Neutrophil (primary cell): Measurements from ENCODE around the gene PTPRCAP.

Experiments used
- H3K27ac ChIP-seq: fragments of 200-600 bp; sonication (generic); 2 replicates; pipeline ENCODE4 v1.5.1; 2016; ENCODE audit warnings: mild to moderate bottlenecking, moderate library complexity
- H3K27me3 ChIP-seq: fragments of 200-600 bp; sonication (generic); 2 replicates; pipeline ENCODE4 v1.6.0; 2016; ENCODE audit warnings: mild to moderate bottlenecking
- H3K36me3 ChIP-seq: fragments of 200-600 bp; sonication (generic); 2 replicates; pipeline ENCODE4 v1.5.1; 2017
- H3K4me1 ChIP-seq, 2 experiments: fragments of 200-600 bp in 1 of 2; sonication (generic) in 1 of 2; 1 replicate in 1 of 2; 2 replicates in 1 of 2; pipeline versions ENCODE4 v1.5.1 to v1.6.1; 2013 to 2016; ENCODE audit warnings: low read depth in 1 of 2, low read length in 1 of 2, mild to moderate bottlenecking in 1 of 2, moderate library complexity in 1 of 2; ENCODE audit not compliant: control insufficient read depth in 1 of 2, insufficient read depth in 1 of 2
- H3K4me3 ChIP-seq, 2 experiments: fragments of 200-600 bp in 1 of 2; sonication (generic) in 1 of 2; 1 replicate in 1 of 2; 2 replicates in 1 of 2; pipeline ENCODE4 v1.5.1; 2013 to 2016; ENCODE audit warnings: low read depth in 1 of 2, low read length in 1 of 2, mild to moderate bottlenecking in 1 of 2, moderate library complexity in 1 of 2
- H3K9me3 ChIP-seq: fragments of 200-600 bp; sonication (generic); 2 replicates; pipeline ENCODE4 v1.5.1; 2016
- TF ChIP-seq, protein P1 (sequence below): fragments of 200-600 bp; sonication (generic); IDR thresholded peaks from 2 replicates; pipeline ENCODE4 v1.5.1; 2016; ENCODE audit warnings: antibody characterized with exemption

Gene PTPRCAP

DNA sequence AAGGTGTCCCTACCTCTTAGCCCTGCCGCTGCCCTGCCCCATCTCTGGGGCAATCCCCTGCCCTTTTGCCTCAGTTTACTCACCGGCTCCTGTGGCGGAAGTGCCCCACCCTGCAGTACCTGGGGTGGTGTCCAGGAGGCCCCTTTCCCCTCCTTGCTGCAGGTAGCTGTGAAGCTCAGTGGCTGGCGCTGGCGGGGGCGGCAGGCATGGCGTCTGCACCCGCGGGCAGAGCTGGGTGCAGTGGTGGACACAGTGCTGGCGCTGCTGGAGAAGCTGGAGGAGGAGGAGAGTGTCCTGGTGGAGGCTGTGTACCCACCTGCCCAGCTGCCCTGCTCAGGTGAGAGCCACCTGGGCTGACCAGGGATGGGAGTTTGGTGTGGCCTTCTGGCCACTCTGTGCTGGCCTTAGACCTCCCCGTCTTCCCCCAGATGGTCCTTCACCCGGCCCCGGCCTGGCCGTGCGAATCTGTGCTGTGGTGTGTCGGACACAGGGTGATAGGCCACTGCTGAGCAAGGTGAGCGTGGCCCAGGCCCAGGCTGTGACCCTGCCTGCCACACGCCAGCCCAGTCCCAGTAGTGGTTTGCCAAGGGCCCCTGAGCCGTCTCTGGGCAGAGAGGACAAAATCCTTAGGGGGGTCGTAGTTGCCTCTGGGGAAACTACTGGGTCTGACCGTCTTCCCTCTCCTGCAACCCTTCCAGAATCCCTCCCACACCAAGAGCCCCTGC is 18.0 kb downstream of the PTPRCAP start:
- Histone ChIP-seq H3K4me1 (peaks cover 24 to 49% of the 10 kb centered on the region in 2 experiments), H3K27me3 (peaks cover 57% of the 10 kb centered on the region), H3K36me3 (no peaks in the 10 kb centered on the region), H3K27ac (no peak overlapping the region), H3K4me3 (peak overlapping the region in 1 of 2 experiments; percentile 64), H3K9me3 (no peaks in the 10 kb centered on the region)
- TF ChIP-seq, protein P1, sequence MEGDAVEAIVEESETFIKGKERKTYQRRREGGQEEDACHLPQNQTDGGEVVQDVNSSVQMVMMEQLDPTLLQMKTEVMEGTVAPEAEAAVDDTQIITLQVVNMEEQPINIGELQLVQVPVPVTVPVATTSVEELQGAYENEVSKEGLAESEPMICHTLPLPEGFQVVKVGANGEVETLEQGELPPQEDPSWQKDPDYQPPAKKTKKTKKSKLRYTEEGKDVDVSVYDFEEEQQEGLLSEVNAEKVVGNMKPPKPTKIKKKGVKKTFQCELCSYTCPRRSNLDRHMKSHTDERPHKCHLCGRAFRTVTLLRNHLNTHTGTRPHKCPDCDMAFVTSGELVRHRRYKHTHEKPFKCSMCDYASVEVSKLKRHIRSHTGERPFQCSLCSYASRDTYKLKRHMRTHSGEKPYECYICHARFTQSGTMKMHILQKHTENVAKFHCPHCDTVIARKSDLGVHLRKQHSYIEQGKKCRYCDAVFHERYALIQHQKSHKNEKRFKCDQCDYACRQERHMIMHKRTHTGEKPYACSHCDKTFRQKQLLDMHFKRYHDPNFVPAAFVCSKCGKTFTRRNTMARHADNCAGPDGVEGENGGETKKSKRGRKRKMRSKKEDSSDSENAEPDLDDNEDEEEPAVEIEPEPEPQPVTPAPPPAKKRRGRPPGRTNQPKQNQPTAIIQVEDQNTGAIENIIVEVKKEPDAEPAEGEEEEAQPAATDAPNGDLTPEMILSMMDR = no peak

DNA sequence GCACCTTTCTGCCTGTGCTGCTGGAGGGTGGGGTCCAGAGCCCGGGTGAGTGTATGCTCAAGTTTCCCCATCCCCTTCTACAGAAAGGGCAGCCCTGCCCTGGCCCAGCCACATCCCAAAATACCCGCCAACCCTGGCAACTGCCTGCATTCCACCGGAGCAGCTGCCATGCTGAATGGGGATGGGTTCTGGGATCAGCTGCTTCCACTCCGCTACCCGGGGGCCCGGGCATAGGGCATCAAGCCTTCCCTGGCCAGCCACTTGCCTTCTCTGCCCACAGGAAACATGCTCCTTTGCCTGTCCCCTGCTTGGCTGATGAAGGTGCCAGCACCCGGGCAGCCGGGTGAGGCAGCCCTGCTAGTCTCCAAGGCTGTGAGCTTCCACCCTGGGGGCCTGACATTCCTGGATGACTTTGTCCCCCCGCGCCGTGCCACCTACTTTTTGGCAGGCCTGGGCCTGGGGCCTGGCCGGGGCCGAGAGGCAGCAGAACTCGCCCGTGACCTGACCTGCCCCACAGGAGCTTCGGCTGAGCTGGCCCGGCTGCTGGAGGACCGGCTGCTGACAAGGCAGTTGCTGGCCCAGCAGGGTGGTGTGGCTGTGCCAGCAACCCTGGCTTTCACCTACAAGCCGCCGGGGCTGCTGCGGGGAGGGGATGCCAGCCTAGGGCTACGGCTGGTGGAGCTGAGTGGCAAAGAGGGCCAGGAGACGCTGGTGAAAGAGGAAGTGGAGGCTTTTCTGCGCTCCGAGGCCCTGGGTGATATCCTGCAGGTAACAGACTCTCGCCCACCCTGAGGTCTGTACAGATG is 18.8 kb downstream of the PTPRCAP start:
- Histone ChIP-seq H3K36me3 (no peaks in the 10 kb centered on the region), H3K4me1 (peaks cover 24 to 49% of the 10 kb centered on the region in 2 experiments), H3K4me3 (peak overlapping the region in 1 of 2 experiments; percentile 30), H3K27ac (no peak overlapping the region), H3K9me3 (no peaks in the 10 kb centered on the region), H3K27me3 (peaks cover 65% of the 10 kb centered on the region)
- TF ChIP-seq, protein P1 = no peak

DNA sequence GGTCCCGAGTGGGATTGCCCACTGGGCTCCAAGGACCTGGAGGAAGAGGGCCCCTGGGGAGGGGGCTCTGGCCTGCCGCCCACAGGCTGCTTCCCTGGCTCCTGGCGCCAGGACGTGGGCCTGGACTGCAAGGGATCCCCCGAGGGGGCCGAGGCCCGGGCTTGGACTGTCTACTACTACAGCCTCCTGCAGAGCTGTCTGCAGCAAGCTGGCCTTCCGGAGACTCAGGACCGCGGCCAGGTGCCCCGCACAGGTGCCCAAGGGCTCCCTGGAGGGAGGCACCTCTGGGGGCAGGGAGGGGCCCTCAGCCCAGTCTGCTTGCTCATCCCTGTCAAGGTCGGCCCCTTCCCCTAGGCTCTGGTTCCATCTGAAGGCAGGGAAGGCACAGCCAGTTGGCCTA is 20.1 kb downstream of the PTPRCAP start:
- H3K4me1 ChIP-seq = peaks cover 24 to 49% of the 10 kb centered on the region in 2 experiments
- H3K27ac ChIP-seq = no peak overlapping the region
- no peaks in the 10 kb centered on the region for H3K9me3 ChIP-seq

DNA sequence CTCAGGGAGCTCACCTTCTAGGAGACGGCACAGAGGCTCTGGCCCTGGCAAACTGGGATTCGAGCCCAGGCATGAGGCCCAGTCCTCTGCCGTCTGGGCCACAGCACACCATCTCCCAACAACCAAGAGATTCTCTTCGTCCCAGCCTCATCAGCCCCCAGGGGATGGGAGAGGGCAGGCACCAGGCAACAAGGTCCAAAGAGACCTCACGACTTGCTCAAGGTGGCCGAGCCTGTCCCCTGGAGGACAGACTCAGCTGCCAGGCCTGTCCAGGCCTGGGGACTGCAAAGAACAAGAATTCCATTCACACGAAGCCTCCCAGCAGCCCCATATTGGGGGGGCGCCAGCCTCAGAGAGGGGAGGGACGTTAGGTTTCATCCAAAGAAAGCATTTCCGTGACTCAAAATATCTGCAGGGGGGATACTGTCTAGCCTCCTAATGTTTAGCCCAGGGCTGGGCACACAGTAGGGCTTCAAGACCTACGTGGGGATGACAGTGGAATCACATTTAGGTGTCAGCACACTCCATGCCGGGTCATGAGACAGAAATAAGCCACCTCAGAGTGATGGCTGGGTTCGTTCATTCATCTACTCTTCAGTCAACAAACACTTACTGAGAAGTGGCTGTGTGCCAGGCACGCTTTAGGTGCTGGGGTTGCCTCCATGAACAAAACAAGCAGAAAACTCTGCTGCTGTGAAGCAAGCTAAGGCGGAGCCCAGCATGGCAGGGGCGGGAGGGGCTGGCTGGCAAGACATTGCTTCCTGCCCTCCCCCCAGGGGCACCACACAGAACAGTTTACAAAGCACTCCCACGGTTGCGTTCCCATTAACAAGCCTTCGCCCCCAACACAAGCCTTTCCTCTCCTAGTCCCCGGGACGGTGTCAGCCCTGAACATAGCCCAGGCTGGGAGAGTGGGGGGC is 20.8 kb downstream of the PTPRCAP start:
- H3K27me3 ChIP-seq = peaks cover 79% of the 10 kb centered on the region
- no peaks in the 10 kb centered on the region for H3K36me3 ChIP-seq
- no peaks in the 10 kb centered on the region for H3K9me3 ChIP-seq
- no peak overlapping the region for H3K4me3 ChIP-seq
- H3K4me1 ChIP-seq = peaks cover 24 to 49% of the 10 kb centered on the region in 2 experiments
- no peak overlapping the region for H3K27ac ChIP-seq
- TF ChIP-seq, protein P1 = no peak

More for the DNA sequence above, 20.1 kb downstream of the PTPRCAP start:
- no peak overlapping the region for H3K4me3 ChIP-seq
- TF ChIP-seq, protein P1 = no peak
- no peaks in the 10 kb centered on the region for H3K36me3 ChIP-seq
- H3K27me3 ChIP-seq = peaks cover 78% of the 10 kb centered on the region
